HG03103 (cell line): ENCODE data around the gene TMEM150A.
"Not testable (repeated sequence)": the region's sequence is repeated elsewhere in the genome, so short reads cannot be mapped to it uniquely, and the experiment has no call there.

Source experiments
- ATAC-seq: cut with Tn5 transposase; IDR thresholded peaks from one replicate; pipeline ENCODE4 v1.9.1; 2021; ENCODE audit warnings: low read depth; ENCODE audit not compliant: unreplicated experiment

TMEM150A gene

DNA sequence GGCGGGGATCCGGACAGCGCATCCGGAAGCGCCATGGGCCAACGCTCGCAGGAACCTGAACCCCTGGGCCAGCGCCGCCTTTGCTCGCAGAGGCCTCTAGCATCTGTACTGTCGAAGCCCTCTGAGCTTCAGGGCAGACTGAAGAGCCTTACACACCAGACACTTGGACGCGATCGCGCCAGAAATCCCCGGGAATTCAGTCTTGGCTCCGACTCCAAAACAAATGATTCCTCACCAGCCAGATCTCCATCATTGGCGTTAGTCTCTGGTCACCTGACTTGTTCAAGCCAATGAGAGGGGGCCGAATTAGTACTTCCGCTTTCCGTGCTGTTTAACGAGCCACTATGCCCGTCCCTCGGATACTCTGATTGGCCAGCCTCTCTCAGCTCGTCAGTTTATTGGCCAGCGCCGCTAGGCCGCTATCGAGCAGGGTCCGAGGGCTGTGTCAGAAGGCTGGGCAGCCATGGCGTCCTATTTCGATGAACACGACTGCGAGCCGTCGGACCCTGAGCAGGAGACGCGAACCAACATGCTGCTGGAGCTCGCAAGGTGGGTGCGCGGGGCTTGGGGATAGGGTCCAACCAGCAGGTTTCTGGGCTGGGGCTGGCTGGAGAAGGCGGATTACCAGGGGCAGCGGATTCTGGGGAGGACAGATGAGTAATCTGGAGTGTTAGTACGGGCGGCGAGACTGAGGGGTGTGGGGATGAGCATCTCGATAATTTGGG, 7.0 kb downstream of the TMEM150A start, which contains the start of gene RNF181:
Gene RNF181, plus strand, starts transcription at position 445 of the 725 bp plus-strand sequence. Its CDS starts 19 bp downstream, at position 464.
- peak; percentile 99 for ATAC-seq

DNA sequence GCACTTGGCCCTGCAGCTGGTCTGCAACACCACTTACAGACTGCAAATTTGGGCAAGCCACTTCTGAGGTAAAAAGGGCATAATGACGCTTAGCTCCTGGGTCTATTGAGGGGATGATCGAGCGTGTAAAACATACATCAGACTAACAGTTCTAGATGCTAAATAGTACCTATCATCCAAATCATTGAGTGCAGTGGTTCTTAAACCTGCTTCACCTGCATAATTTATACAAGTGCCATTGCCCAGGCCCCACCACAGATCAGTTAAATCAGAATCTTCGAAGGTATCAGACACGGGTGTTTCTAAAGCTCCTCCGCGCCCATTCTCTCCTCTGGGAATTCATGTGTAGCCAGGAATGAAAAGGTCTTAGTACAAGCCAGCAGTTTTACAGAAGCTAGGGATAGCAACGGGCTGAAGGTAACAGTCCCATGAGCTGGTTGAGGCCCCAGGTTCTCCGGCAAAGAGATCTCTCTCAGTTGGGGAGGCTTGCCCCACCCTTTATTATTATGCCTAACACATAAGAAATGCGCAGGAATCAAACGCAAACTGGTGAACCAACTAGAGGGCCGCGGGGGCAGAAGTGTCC, 7.7 kb downstream of the TMEM150A start:
- ATAC-seq: no peak

DNA sequence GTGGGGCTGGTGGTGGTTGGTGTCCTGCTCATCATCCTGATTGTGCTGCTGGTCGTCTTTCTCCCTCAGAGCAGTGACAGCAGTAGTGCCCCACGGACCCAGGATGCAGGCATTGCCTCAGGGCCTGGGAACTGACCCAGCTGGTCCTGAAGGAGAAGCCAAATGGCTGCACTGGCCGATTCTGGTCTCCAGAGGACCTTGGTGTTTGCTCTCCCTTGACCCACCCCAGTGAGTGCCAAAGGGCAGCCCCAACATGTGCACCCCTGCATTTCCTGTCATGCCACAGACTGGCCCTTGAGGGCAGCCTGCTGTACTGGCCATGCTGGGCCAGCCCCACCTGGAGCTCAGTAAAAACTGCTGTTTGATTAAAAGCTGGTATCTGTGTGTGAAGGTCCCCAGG, 9.5 kb downstream of the TMEM150A start:
- no peak for ATAC-seq

DNA sequence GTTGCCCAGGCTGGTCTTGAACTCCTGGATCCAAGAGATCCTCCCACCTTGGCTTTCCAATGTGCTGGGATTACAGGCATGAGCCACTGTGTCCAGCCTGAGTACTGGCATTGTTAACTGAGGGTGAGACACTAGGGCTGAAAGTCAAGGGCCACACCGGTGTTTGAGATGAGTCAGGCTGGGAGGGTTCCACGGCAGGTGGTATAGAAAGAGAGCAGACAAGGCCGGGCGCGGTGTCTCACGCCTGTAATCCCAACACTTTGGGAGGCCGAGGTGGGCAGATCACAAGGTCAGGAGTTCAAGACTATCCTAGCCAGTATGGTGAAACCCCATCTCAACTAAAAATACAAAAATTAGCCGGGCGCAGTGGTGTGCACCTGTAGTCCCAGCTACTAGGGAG, 10.2 kb downstream of the TMEM150A start:
- not testable (repeated sequence) for ATAC-seq

DNA sequence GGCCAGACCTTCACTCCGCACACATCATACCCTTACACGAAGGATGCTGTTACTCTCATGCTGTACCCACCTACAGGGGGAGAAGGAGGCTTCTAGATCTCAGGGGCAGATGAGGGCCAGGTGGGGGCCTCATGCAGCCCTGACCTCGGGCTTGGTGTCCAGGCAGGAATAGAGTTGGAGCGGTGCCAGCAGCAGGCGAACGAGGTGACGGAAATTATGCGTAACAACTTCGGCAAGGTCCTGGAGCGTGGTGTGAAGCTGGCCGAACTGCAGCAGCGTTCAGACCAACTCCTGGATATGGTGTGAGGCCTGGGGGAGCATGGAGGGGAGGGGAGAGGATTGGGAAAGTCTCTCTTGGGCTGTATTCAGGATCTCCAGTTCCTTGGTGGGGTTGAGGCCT, 10.9 kb downstream of the TMEM150A start:
- no peak for ATAC-seq

DNA sequence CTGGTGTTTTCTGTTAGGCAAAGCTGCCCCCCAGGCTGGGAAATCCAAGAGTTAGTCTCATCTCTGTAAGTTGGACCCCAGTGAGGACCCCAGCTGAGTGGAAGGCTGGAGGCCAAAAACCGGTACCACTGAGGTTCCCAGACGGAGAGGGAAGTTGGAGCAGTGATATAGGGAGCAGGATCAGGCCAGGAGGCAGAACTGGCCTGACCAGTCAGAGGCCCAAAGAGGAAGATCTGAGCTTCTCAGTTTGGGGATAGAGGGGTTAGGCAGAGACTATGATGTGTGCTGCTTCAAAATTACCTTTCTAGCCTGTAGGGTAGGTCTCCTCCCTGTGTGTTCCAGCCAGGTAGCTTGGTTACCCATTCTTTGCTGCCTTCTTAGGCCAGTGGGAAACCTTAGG, 11.5 kb downstream of the TMEM150A start:
- ATAC-seq: no peak

DNA sequence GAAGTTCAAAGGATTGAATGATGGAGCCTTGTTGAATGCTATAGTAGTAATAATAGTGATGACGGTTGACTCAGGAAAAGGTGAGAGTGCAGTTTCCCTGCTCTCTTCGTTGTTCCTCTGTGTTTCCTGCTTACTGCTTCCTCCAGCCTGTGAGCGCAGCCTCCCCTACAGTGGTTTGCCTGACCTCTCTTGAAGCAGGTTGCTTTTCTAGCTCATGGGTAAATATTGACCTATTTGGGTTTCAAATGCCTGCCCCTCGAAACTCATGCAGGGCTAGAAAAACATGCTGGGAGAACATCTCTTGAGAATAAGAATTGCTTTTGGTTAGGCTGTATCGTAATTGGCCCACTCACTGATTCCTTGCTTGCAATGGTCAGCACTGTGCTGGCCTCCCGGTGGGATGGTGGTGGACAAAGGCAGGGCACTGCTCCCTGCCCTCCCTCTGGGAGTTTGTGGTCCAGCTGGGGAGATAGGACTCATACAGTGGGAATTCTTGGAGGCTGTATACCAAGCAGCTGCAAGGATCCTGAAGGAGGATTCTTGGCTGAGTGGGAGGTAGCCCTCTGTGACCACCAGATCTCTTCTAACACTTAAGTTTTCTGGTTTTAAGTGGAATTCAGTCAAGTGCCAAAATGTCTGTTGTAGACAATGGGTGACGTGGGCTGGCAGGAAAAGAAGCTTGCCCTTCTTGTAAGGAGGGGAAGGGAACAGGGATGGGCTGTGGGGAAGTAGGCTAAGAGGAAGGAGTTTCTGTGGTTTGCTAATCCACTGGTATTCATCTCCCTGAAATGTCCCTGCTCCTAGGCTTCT, 12.3 kb downstream of the TMEM150A start:
- no peak for ATAC-seq

DNA sequence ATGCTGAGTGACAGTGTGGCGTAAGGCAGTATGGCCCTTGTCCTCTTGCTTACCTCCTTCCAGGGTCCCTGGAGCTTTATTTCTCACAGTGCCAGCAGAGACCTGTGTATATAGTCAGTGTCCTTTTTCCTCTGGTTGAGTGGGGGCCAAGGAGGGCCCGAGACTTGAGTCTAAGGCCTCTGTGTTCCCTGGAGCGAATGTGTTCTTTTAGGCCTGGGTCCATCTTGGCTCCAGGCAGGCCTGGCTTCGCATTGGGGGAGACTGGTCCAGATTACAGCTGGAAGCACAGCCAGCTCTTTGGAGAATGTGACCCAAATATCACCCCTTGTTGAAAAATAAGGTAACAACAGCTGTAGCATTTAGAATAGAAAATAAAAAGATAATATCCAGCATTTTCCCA, 13.3 kb downstream of the TMEM150A start:
- no peak for ATAC-seq

DNA sequence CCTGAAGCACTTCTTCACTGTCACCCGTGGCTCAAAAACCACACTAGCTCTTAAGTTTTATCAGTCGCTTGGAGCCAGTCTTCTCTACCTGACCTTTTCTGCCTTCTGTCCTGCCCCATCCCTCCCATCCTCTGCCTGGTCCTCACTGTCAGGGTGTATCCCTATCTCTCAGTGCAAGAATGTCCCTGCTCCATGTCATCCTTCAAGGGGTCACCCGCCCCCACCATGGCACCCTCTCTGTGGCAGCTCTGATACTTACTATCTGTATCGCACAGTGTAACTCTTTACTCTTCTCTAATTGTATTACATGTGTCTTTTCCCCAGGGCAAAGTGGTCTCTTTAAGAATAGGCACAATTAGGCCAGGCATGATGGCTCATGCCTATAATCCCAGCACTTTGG, 13.9 kb downstream of the TMEM150A start:
- no peak for ATAC-seq

DNA sequence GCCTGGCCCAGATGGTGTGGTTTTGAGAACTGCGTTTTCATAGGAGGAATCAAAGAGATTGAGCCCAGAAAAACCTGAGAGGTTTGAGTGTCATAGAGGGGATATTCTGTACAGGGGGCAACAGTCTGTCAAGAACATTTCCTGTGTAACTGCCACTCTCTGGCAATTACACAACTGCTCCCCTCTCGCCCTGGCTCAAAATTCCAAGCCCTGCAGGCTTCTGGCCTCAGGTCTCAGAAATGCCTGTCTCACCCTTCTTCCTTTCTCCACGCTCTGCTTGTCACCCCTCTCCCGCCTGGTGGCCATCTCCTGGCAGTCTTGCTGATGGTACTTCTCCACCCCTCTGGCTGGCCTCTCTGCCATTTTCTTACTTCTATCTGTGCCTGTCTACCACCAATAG, 14.3 kb downstream of the TMEM150A start:
- ATAC-seq: no peak

DNA sequence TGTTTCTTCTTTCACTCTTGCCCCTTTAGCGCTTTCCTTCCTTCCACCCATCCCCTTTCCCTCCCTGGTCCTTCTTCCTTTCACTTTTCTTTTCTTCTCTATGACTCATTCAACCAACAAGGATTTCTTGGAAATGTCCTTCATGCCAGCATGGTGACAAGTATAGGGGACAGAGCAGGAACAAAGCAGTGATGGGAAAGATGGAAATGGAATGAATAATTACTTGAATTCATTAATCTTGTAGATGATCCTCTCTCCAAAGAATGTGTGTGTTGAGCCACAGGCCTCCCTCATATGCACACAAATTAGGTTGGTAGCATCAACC, 16.8 kb downstream of the TMEM150A start:
- no peak for ATAC-seq

DNA sequence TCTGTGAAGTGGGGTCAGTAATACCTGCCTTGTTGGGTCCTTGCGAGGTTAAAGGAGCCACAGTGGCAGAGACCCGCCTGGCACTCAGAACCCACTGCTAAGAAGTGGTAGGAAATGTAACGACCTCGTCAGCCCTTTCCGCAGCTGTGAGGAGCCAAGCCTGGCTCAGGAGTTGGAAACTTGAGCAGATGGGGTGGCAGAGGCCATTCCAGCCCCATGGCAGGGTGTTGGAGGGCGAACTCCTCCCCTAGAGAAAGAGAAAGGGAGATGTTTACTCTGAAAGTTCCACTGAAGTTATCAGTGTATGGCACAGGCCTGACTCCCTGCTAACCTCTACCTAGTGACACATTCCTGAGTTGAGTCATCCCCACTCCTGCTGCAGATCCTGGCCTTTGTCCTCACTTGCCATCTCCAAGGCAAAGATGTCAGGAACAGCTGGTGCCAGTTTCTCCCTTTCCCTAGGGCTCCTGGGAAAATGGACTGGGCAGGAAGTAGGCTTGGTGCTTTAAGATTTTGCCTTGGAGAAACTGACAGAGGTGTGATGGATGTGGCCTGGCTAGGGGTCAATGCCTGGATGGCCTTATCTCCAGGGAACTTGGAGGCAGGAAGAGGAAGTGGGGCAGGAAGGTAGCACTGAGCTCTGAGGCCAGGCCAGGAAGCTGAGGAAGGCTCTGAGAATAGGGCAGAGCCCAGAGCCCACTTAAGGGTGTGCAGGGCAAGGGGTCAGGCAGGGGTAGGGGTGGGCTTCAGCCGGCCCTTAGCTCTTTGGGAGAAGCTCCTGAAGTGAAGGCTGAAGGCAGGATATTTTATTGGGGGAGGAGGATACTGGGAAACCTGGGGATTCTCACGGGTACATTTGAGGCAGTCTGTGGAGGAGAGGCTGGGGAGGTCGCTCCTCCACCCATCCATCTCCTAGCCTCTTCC, 17.4 kb downstream of the TMEM150A start:
- peak; percentile 30 for ATAC-seq

DNA sequence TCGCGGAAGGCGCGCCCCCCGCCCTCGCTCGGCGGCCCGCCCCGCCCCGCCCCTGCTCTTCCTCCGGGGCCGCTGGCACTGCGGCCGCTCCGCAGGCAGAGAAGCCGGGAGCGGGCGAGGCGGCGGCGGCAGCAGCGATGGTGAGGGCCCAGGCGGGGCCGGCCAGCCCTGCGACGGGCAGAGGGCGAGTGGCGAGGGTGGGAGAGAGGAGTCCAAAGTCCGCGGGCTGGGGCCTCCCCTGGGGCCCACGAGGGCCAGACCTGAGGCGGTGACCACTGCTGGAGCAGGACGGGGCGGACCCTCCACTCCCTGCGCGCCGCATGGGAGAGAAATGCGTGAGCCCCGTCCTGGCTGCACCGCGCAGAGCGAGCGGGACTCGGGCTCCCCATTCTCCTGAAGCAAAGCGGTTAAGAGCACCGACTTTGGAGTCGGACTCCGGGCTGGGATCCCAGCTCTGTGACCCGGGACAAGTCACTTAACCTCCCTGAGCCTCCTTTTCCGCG, 18.1 kb downstream of the TMEM150A start, which contains the start of gene VAMP5:
Gene VAMP5, plus strand, starts transcription at position 78 of the 503 bp plus-strand sequence. Its CDS starts 60 bp downstream, at position 138.
- peak; percentile 33 for ATAC-seq

DNA sequence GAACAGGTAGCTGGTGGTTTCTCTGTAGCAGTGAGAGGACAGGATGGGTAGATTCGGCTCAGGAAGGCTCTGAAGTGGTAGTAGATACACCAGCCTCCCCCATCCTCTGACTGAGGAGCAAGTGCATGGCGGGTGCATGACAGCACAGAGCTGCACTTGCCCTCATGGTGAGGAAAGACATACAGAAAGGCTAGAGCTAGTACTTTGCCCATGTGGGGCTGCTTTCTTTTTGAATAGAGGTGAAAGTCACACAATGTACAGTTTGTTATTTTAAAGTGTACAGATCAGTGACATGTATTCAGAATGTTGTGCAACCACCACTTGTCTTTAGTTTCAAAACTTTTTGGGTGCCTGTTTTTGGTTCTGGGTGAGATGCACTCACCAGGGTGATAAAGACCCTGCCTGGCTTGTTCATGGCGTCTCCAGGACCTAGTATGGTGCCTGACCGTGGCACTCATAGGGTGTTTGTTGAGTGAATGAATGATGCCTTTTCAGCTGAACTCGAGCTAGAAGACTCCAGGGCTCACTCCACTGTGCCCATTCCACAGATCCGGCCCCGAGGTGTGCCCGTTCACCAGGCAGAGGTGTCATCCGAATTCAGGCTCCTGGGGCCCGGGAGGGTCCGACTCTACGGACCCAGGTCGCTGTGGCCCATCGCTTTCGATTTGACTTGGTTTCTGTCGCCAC, 18.7 kb downstream of the TMEM150A start:
- ATAC-seq: peak; percentile 39

DNA sequence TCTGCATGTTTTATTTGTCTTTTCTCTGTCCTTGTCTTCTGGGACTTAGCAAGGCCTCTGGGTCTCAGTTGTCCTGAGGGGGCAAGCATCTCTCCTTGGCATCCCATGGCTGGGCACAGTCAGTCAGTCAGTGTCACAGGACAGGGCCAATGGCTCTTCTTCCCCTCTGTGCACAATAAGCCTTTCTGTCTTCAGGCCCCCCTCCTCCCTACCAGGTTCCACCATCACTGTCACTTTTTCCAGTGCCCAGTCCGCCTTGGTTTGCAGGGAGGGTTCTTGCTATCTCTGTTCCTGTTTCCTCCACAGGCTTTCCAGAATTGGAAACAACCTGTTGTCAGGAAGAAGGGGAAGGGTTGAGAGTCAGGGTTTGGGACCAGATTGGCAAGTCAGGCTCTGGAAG, 20.0 kb downstream of the TMEM150A start:
- ATAC-seq: no peak

DNA sequence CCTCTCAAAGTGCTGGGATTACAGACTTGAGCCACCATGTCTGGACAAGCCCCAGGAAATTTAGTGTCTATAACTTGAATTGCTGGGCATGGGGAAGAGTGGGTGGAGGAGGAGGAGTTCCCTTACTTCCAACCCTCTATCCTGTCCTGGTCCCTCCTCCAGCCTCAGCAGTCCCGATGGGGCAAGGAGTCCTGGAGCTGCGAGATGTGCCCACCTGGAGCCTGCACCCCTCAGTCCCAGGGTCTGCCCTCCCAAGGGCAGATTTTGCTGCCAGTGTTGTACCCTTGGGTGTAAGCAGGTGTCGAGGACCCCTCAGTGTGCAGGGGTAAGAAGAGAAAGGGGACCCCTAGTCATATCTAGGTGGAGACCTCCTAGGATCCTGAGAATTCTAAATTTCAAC, 22.3 kb downstream of the TMEM150A start:
- ATAC-seq: no peak

DNA sequence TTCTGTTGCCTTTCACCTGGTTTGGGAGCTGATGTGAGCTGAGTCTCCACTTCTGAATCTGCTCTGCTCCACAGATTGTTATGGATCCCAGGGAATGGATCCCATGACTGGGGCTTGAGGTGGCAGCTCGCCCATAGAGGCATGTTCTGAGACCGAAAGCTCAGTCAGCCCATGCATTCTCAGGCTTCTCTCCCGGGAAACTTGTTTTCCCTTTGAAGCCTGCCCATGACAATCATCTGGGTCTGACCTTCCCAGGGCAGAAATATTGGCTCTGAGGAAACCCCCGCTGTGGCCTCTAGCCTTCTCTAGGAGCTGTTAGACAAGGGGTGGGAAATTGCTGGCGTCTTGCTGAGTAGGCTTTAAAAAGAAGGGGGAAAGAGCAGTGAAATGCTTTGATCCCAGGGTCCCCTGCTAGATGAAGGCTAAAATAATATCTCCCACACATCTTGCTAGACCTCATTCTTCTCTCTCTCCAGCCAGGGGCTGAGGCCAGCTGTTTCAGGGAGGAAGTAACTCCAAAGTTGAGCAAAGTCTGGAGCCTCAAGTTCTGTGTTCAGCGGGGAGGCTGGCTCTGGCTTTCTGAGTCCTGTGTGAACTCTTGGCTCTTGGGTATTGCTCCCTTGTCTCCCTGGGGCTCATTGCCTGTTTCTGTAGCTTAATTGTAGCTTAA, 23.1 kb downstream of the TMEM150A start:
- ATAC-seq: no peak

DNA sequence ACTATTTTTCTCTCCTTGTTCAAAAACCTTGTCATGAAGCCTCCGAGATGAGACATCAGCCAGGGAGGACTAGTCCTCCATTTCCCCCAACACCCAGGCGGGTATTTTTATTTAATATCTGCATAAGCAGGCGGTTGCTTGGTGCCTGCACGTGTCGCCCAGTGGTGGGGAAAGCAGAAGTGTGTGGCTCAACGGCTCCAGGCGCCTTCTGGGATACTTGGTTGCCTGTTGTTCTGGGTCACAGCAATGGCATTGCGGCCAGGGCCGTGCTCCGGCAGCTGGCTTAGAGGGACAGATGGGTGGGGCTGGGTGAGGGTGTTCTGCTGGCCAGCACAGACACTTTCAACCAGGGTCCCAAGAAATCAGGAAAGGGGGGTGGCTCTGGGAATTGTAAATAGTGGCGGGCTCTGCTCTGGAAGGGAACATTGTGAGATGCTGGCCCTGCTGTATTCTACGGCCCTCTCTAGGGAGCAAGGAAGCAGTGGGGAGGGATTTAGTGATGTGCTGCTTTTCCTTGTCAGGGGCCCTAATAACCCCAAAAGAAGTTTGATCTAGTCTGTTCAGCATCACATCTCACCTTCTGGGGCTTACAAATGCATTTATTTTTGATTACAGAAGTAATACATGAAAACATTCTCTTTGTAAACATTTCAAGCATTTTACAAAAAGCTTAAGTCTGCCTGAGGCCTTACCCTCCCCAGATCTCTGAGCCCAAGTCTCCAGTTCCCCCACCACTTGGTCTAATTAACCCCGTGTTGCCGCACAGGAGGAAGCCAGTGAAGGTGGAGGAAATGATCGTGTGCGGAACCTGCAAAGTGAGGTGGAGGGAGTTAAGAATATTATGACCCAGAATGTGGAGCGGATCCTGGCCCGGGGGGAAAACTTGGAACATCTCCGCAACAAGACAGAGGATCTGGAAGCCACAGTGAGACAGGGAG, 24.0 kb downstream of the TMEM150A start:
- peak; percentile 47 for ATAC-seq
